GM10248 (cell line): Measurements from ENCODE around the gene SPRYD3.

Experiments used
- CTCF ChIA-PET: fragments of 300-600 bp; sonication (Branson Sonifier 250); formaldehyde crosslinking; extraction: SDS; loops from one replicate; lab custom pipeline; 2021; ENCODE audit warnings: antibody characterized with exemption; lab: Yijun Ruan, JAX
- POLR2A ChIA-PET: fragments of 350-650 bp; sonication (Branson Sonifier 250); formaldehyde crosslinking; extraction: SDS; loops from one replicate; lab custom pipeline; 2020; ENCODE audit warnings: antibody characterized with exemption; lab: Yijun Ruan, JAX
- DNase-seq: peaks from one replicate; pipeline ENCODE4 v3.0.0; 2012; ENCODE audit errors: extremely low spot score
- TF ChIP-seq, protein P1 (sequence below): IDR thresholded peaks from 2 replicates; pipeline ENCODE4 v1.5.1; 2012; ENCODE audit warnings: mild to moderate bottlenecking, low read depth; ENCODE audit errors: extremely low read depth, missing control alignments, control extremely low read depth

The SPRYD3 gene

GRCh38 chr12:53078425-53079225 is 565 bp downstream of the SPRYD3 start:
- ChIA-PET POLR2A (interaction anchor here (0.6 to 1.4 kb wide), 11 partner anchors 15 to 1995 kb away, joined by 3 to 8 read pairs (median 4); partner anchors contain the start of genes AAAS, CSRNP2, EIF4B and KRT80), CTCF (interaction anchor here (1.1 to 9.0 kb wide), 11 partner anchors 9 to 242 kb away, joined by 3 to 141 read pairs (median 6); partner anchors contain the start of genes AAAS, IGFBP6 and SOAT2)
- no peak for DNase-seq
- TF ChIP-seq, protein P1, sequence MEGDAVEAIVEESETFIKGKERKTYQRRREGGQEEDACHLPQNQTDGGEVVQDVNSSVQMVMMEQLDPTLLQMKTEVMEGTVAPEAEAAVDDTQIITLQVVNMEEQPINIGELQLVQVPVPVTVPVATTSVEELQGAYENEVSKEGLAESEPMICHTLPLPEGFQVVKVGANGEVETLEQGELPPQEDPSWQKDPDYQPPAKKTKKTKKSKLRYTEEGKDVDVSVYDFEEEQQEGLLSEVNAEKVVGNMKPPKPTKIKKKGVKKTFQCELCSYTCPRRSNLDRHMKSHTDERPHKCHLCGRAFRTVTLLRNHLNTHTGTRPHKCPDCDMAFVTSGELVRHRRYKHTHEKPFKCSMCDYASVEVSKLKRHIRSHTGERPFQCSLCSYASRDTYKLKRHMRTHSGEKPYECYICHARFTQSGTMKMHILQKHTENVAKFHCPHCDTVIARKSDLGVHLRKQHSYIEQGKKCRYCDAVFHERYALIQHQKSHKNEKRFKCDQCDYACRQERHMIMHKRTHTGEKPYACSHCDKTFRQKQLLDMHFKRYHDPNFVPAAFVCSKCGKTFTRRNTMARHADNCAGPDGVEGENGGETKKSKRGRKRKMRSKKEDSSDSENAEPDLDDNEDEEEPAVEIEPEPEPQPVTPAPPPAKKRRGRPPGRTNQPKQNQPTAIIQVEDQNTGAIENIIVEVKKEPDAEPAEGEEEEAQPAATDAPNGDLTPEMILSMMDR = no peak

GRCh38 chr12:53077030-53077429 is 2.2 kb downstream of the SPRYD3 start:
- TF ChIP-seq, protein P1 = no peak
- ChIA-PET CTCF (interaction anchor here (1.0 to 9.0 kb wide), 6 partner anchors 11 to 245 kb away, joined by 3 to 141 read pairs (median 5); no protein-coding TSS in a partner anchor), POLR2A (no interaction called here)
- DNase-seq = no peak

- TF ChIP-seq, protein P1 = no peak
- ChIA-PET CTCF (interaction anchor here (1.0 to 9.0 kb wide), 9 partner anchors 8 to 246 kb away, joined by 3 to 141 read pairs (median 5); partner anchors contain the start of gene SOAT2), POLR2A (interaction anchor here (0.6 kb wide), 1 partner anchor 81 kb away, joined by 5 read pairs; no protein-coding TSS in a partner anchor)
- no peak for DNase-seq
Measured at GRCh38 chr12:53076461-53076860, 2.7 kb downstream of the SPRYD3 start.

GRCh38 chr12:53074999-53075370 is 4.2 kb downstream of the SPRYD3 start:
- TF ChIP-seq, protein P1 = no peak
- DNase-seq = no peak
- ChIA-PET POLR2A (no interaction called here), CTCF (interaction anchor here (0.9 to 9.0 kb wide), 7 partner anchors 9 to 246 kb away, joined by 3 to 141 read pairs (median 5); partner anchors contain the start of genes AAAS and SOAT2)

DNA sequence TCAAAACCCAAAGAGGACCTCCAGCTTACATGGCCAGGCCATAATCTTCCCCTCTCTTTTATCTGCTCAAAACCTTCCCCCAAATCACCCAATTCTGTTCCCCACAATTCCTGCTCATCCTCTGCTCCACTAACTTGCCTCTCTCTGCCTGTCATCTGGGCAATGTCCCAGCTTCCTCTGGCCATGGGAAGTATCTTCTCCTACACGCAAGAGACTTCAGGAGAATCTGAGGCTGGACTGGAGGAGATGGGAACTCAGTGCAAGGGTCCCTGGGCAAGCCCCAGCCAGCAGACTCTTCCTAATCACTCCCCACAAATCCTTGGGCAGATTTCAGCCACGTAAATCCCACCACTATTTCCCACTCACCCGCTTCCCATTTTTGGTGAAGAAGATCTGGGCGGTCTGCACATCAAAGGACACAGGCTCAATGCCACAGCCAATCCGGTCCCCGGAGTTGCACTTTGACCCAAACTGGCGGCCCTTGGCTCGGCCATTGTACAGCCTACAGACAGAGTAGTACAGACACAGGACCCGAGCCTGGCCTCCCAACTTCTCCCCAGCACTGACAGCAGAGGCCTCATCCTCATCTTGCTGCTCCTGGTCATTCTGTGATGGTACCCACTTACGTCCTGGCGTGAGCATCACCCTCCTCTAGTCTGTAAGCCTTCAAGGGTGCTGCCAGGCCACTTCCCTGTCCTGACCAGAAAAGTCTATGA is 4.7 kb downstream of the SPRYD3 start:
- ChIA-PET POLR2A (interaction anchor here (0.7 kb wide), 1 partner anchor 1168 kb away, joined by 12 read pairs; no protein-coding TSS in a partner anchor), CTCF (interaction anchor here (0.9 to 13.7 kb wide), 3 partner anchors 8 to 85 kb away, joined by 3 to 294 read pairs (median 141); partner anchors contain the start of genes IGFBP6 and SOAT2)
- TF ChIP-seq, protein P1 = no peak

DNA sequence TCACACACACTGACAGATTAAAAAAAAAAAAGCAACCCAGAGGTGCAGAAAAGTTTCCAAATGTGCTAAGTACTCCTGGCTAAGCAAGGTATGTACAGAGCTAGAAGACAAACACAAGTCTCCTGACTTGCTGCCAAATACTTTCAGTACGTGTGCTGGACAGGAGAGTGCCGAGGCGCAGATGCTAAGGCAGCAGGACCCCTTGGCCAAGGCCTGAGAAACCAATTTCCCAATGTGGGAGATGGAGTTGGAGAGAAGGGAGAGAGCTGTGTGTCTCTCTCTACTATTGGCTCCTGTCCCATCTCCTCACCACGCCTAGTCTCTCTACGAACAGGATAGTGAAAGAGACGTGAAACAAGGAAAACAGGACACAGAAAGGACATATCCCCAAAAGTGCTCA is 5.3 kb downstream of the SPRYD3 start:
- POLR2A ChIA-PET = interaction anchor here (0.7 kb wide), 1 partner anchor 1168 kb away, joined by 12 read pairs; no protein-coding TSS in a partner anchor
- DNase-seq = no peak
- TF ChIP-seq, protein P1 = no peak
- CTCF ChIA-PET = interaction anchor here (0.9 to 13.7 kb wide), 3 partner anchors 8 to 86 kb away, joined by 3 to 294 read pairs (median 141); partner anchors contain the start of genes IGFBP6 and SOAT2

More for the DNA sequence above, 4.7 kb downstream of the SPRYD3 start:
- DNase-seq = no peak
